AML-193 (cell line): ENCODE measurements around the gene RAB29.

Source experiments
- DNase-seq, 2 experiments: peaks; one replicate each; lab custom pipeline; 2025; lab: John Stamatoyannopoulos, UW

RAB29 gene

GRCh38 chr1:205763980-205764379 lies 11.3 kb downstream of the RAB29 start:
- DNase-seq, result no peak

GRCh38 chr1:205760606-205761005 lies 14.7 kb downstream of the RAB29 start:
- DNase-seq, result no peak

GRCh38 chr1:205756552-205756951 lies 18.7 kb downstream of the RAB29 start:
- no peak for DNase-seq

- no peak for DNase-seq
These were observed 20.4 kb downstream of the RAB29 start for GRCh38 chr1:205754857-205755256.

GRCh38 chr1:205751036-205751651 lies 24.1 kb downstream of the RAB29 start:
- DNase-seq, result no peak

GRCh38 chr1:205750138-205751035 lies 24.9 kb downstream of the RAB29 start, which contains the start of gene NUCKS1:
Gene NUCKS1 (minus strand): TSS chr1:205750182. CDS start chr1:205749973, 209 bp downstream.
- DNase-seq, result peak; percentile 92 to 96

GRCh38 chr1:205749234-205750137 lies 25.8 kb downstream of the RAB29 start:
- DNase-seq, result peak; percentile 77 to 83

- DNase-seq, result peak; percentile 55 to 62
These were observed 26.7 kb downstream of the RAB29 start for GRCh38 chr1:205748403-205749233.

- no peak for DNase-seq
These were observed 28.4 kb downstream of the RAB29 start for GRCh38 chr1:205746757-205747412.

GRCh38 chr1:205744403-205744802 lies 30.9 kb downstream of the RAB29 start:
- no peak for DNase-seq

- no peak for DNase-seq
These were observed 31.3 kb downstream of the RAB29 start for GRCh38 chr1:205743977-205744376.

- DNase-seq, result no peak
These were observed 33.6 kb downstream of the RAB29 start for GRCh38 chr1:205741681-205742080.

- no peak for DNase-seq
These were observed 35.7 kb downstream of the RAB29 start for GRCh38 chr1:205739348-205740160.

GRCh38 chr1:205735218-205735617 lies 40.1 kb downstream of the RAB29 start:
- no peak for DNase-seq

- no peak for DNase-seq
These were observed 41.7 kb downstream of the RAB29 start for GRCh38 chr1:205733438-205734175.

GRCh38 chr1:205729945-205730610 lies 45.2 kb downstream of the RAB29 start:
- DNase-seq, result no peak

- no peak for DNase-seq
These were observed 48.6 kb downstream of the RAB29 start for GRCh38 chr1:205726619-205727125.

- DNase-seq, result no peak
These were observed 49.8 kb downstream of the RAB29 start for GRCh38 chr1:205725514-205725913.
